HEK293 (cell line): Measurements from ENCODE around the gene GMEB1.
"Not testable (repeated sequence)": the region's sequence is repeated elsewhere in the genome, so short reads cannot be mapped to it uniquely, and the experiment has no call there.

Experiments used
- CTCF ChIA-PET: fragments of 350-600 bp; formaldehyde crosslinking; extraction: SDS; loops from one replicate; lab custom pipeline; 2021; ENCODE audit warnings: antibody characterized with exemption; lab: Yijun Ruan, JAX
- POLR2A ChIA-PET: fragments of 300-600 bp; formaldehyde crosslinking; extraction: SDS; loops from one replicate; lab custom pipeline; 2020; ENCODE audit warnings: antibody characterized with exemption, inconsistent platforms; lab: Yijun Ruan, JAX
- H3K27ac ChIP-seq: fragments of 200-500 bp; sonication (Bioruptor generic); 2 replicates; pipeline ENCODE4 v1.5.1; 2014; ENCODE audit warnings: low read depth, low read length, control low read depth, inconsistent platforms; ENCODE audit errors: extremely low read depth
- H3K36me3 ChIP-seq, 2 experiments: fragments of 200-500 bp in 1 of 2; sonication (Bioruptor generic) in 1 of 2; 1 replicate in 1 of 2; 2 replicates in 1 of 2; pipeline ENCODE4 v1.5.1; 2014 to 2017; ENCODE audit warnings: inconsistent platforms in 2 of 2, low read length in 2 of 2; ENCODE audit not compliant: control insufficient read depth in 2 of 2, insufficient read depth in 1 of 2
- H3K4me1 ChIP-seq: fragments of 200-500 bp; sonication (Bioruptor generic); 2 replicates; pipeline ENCODE4 v1.5.1; 2014; ENCODE audit warnings: mild to moderate bottlenecking, low read length, inconsistent platforms; ENCODE audit not compliant: control insufficient read depth, insufficient read depth
- H3K4me3 ChIP-seq: 2 replicates; pipeline ENCODE4 v1.5.1; 2011; ENCODE audit warnings: low read depth, mild to moderate bottlenecking, control low read depth, low read length, moderate library complexity
- H3K9me3 ChIP-seq: fragments of 200-500 bp; sonication (Bioruptor generic); 2 replicates; pipeline ENCODE4 v1.5.1; 2014; ENCODE audit warnings: low read depth, low read length, inconsistent platforms; ENCODE audit not compliant: control insufficient read depth, insufficient read depth
- BCL6B ChIP-seq: fragments of 450-650 bp; formaldehyde crosslinking; IDR thresholded peaks from 2 replicates; pipeline ENCODE4 v1.5.1; 2017; ENCODE audit warnings: missing biosample characterization, missing genetic modification characterization
- GLI4 ChIP-seq: fragments of 450-650 bp; formaldehyde crosslinking; IDR thresholded peaks from 2 replicates; pipeline ENCODE4 v1.5.1; 2016; ENCODE audit warnings: missing biosample characterization, missing genetic modification characterization
- KLF10 ChIP-seq: fragments of 450-650 bp; IDR thresholded peaks from 2 replicates; pipeline ENCODE4 v1.5.1; 2018; ENCODE audit warnings: missing biosample characterization, mild to moderate bottlenecking, missing genetic modification characterization
- KLF17 ChIP-seq: fragments of 450-650 bp; formaldehyde crosslinking; IDR thresholded peaks from 2 replicates; pipeline ENCODE4 v1.5.1; 2016; ENCODE audit warnings: missing biosample characterization, missing genetic modification characterization
- KLF9 ChIP-seq: fragments of 450-650 bp; formaldehyde crosslinking; IDR thresholded peaks from 2 replicates; pipeline ENCODE4 v1.5.1; 2016; ENCODE audit warnings: missing biosample characterization, missing genetic modification characterization, low read depth
- MEIS1 ChIP-seq: sonication (generic); formaldehyde crosslinking; IDR thresholded peaks from 2 replicates; pipeline ENCODE4 v1.8.1; 2022; ENCODE audit warnings: missing genetic modification reagents, mild to moderate bottlenecking, borderline replicate concordance
- PRDM2 ChIP-seq: fragments of 450-650 bp; formaldehyde crosslinking; IDR thresholded peaks from 2 replicates; pipeline ENCODE4 v1.5.1; 2016; ENCODE audit warnings: missing biosample characterization, missing genetic modification characterization, borderline replicate concordance
- ZBTB10 ChIP-seq: fragments of 450-650 bp; formaldehyde crosslinking; IDR thresholded peaks from 2 replicates; pipeline ENCODE4 v1.5.1; 2016; ENCODE audit warnings: missing biosample characterization, missing genetic modification characterization
- ZBTB21 ChIP-seq: fragments of 450-650 bp; formaldehyde crosslinking; IDR thresholded peaks from 2 replicates; pipeline ENCODE4 v1.5.1; 2017; ENCODE audit warnings: missing biosample characterization, missing genetic modification characterization
- ZFP3 ChIP-seq: fragments of 450-650 bp; formaldehyde crosslinking; IDR thresholded peaks from 2 replicates; pipeline ENCODE4 v1.5.1; 2016; ENCODE audit warnings: low read depth, missing biosample characterization, missing genetic modification characterization
- ZNF132 ChIP-seq: fragments of 450-650 bp; formaldehyde crosslinking; IDR thresholded peaks from 2 replicates; pipeline ENCODE4 v1.5.1; 2017; ENCODE audit warnings: missing biosample characterization, missing genetic modification characterization, borderline replicate concordance
- ZNF266 ChIP-seq: fragments of 450-650 bp; formaldehyde crosslinking; IDR thresholded peaks from 2 replicates; pipeline ENCODE4 v1.5.1; 2016; ENCODE audit warnings: missing biosample characterization, missing genetic modification characterization, low read depth
- ZNF335 ChIP-seq: fragments of 450-650 bp; formaldehyde crosslinking; conservative IDR thresholded peaks from 2 replicates; pipeline ENCODE4 v1.5.1; 2016; ENCODE audit warnings: missing biosample characterization, missing genetic modification characterization
- ZNF366 ChIP-seq: fragments of 450-650 bp; formaldehyde crosslinking; conservative IDR thresholded peaks from 2 replicates; pipeline ENCODE4 v1.5.1; 2016; ENCODE audit warnings: missing biosample characterization, missing genetic modification characterization
- ZNF549 ChIP-seq: fragments of 450-650 bp; IDR thresholded peaks from 2 replicates; pipeline ENCODE4 v1.5.1; 2018; ENCODE audit warnings: missing biosample characterization, missing genetic modification characterization, mild to moderate bottlenecking, inconsistent platforms, moderate library complexity
- ZNF560 ChIP-seq: fragments of 450-650 bp; formaldehyde crosslinking; IDR thresholded peaks from 2 replicates; pipeline ENCODE4 v1.5.1; 2017; ENCODE audit warnings: missing biosample characterization, missing genetic modification characterization, borderline replicate concordance
- ZNF580 ChIP-seq: fragments of 450-650 bp; formaldehyde crosslinking; IDR thresholded peaks from 2 replicates; pipeline ENCODE4 v1.5.1; 2016; ENCODE audit warnings: missing biosample characterization, missing genetic modification characterization
- ZNF621 ChIP-seq: fragments of 450-650 bp; formaldehyde crosslinking; IDR thresholded peaks from 2 replicates; pipeline ENCODE4 v1.5.1; 2017; ENCODE audit warnings: missing biosample characterization, missing genetic modification characterization
- ZNF624 ChIP-seq: fragments of 450-650 bp; formaldehyde crosslinking; IDR thresholded peaks from 2 replicates; pipeline ENCODE4 v1.5.1; 2017; ENCODE audit warnings: missing biosample characterization, missing genetic modification characterization
- ZNF660 ChIP-seq: fragments of 450-650 bp; IDR thresholded peaks from 2 replicates; pipeline ENCODE4 v1.5.1; 2018; ENCODE audit warnings: missing biosample characterization, mild to moderate bottlenecking, missing genetic modification characterization
- ZNF768 ChIP-seq: fragments of 450-650 bp; formaldehyde crosslinking; IDR thresholded peaks from 2 replicates; pipeline ENCODE4 v1.5.1; 2018; ENCODE audit warnings: missing biosample characterization, mild to moderate bottlenecking, missing genetic modification characterization
- ZNF791 ChIP-seq: fragments of 450-650 bp; formaldehyde crosslinking; IDR thresholded peaks from 2 replicates; pipeline ENCODE4 v1.5.1; 2016; ENCODE audit warnings: missing biosample characterization, missing genetic modification characterization

GMEB1 gene

GRCh38 chr1:28648474-28649198, 19.9 kb upstream of the GMEB1 start, which contains the start of gene RNU11 (continued):
- no peak for TF ChIP-seq PRDM2 (tag by site-specific recombination)
- TF ChIP-seq ZNF624 (tag by site-specific recombination) = peak; percentile 96
- TF ChIP-seq ZNF768 (tag by site-specific recombination) = peak; percentile 70; the same call in 1 of the 2 replicates
- TF ChIP-seq KLF17 (tag by site-specific recombination) = peak; percentile 95; the same call in 1 of the 2 replicates
- peak; percentile 98 for TF ChIP-seq ZNF580 (tag by site-specific recombination)
- peak; percentile 96 for TF ChIP-seq KLF10
- peak; percentile 67; the same call in 1 of the 2 replicates for TF ChIP-seq ZBTB21 (tag by site-specific recombination)
- TF ChIP-seq ZBTB10 (tag by site-specific recombination) = peak; percentile 62; the same call in 1 of the 2 replicates
- TF ChIP-seq ZNF266 (tag by site-specific recombination) = no peak
- TF ChIP-seq ZFP3 (tag by site-specific recombination) = peak; percentile 47; the same call in 1 of the 2 replicates
- peak; percentile 41; the same call in 1 of the 2 replicates for TF ChIP-seq ZNF366 (tag by site-specific recombination)
- TF ChIP-seq ZNF335 (tag by site-specific recombination) = no peak
- no peak for TF ChIP-seq ZNF791 (tag by site-specific recombination)
- TF ChIP-seq ZNF660 (tag by site-specific recombination) = peak; percentile 99
- TF ChIP-seq ZNF549 (tag by site-specific recombination) = no peak
- TF ChIP-seq MEIS1 = no peak
- TF ChIP-seq GLI4 = peak; percentile 91; the same call in 1 of the 2 replicates
- TF ChIP-seq KLF9 (tag by site-specific recombination) = peak; percentile 18; the same call in 1 of the 2 replicates
- TF ChIP-seq ZNF132 = no peak
- TF ChIP-seq ZNF560 (tag by site-specific recombination) = no peak
- peak; percentile 45; the same call in 1 of the 2 replicates for TF ChIP-seq BCL6B (tag by site-specific recombination)
- TF ChIP-seq ZNF621 (tag by site-specific recombination) = no peak

GRCh38 chr1:28653063-28653462, 15.5 kb upstream of the GMEB1 start:
- H3K4me3 ChIP-seq, H3K4me1 ChIP-seq, H3K27ac ChIP-seq, H3K36me3 ChIP-seq, H3K9me3 ChIP-seq: not testable (repeated sequence)
- ChIA-PET POLR2A (interaction anchor here (1.1 to 1.2 kb wide), 2 partner anchors 15 to 84 kb away, joined by 4 to 5 read pairs; partner anchors contain the start of genes GMEB1 and YTHDF2), CTCF (interaction anchor here (0.7 to 1.8 kb wide), 6 partner anchors 10 to 229 kb away, joined by 3 to 8 read pairs (median 5); partner anchors contain the start of gene YTHDF2)
